ENCODE measurements around the gene DDX42.
"Not testable (repeated sequence)": the region's sequence is repeated elsewhere in the genome, so short reads cannot be mapped to it uniquely, and the experiment has no call there.

DDX42 gene

GRCh38 chr17:63775420-63775819 lies 1.4 kb downstream of the DDX42 start:
- no peak for DNase-seq (ENCODE audit: low spot score)

GRCh38 chr17:63780507-63780906 lies 6.5 kb downstream of the DDX42 start:
- DNase-seq (ENCODE audit: low spot score) = peak; percentile 46

- DNase-seq (ENCODE audit: low spot score) = no peak
Observed at GRCh38 chr17:63780928-63781327, 7.0 kb downstream of the DDX42 start.

- no peak for DNase-seq (ENCODE audit: low spot score)
Observed at GRCh38 chr17:63783522-63783921, 9.6 kb downstream of the DDX42 start.

GRCh38 chr17:63785556-63785955 lies 11.6 kb downstream of the DDX42 start:
- no peak for DNase-seq (ENCODE audit: low spot score)

GRCh38 chr17:63786117-63786516 lies 12.1 kb downstream of the DDX42 start:
- no peak for DNase-seq (ENCODE audit: low spot score)

GRCh38 chr17:63786971-63787711 lies 13.2 kb downstream of the DDX42 start:
- DNase-seq (ENCODE audit: low spot score) = no peak

GRCh38 chr17:63790057-63790456 lies 16.1 kb downstream of the DDX42 start:
- no peak for DNase-seq (ENCODE audit: low spot score)

GRCh38 chr17:63792055-63792729 lies 18.2 kb downstream of the DDX42 start:
- no peak for DNase-seq (ENCODE audit: low spot score)

GRCh38 chr17:63796375-63796774 lies 22.4 kb downstream of the DDX42 start:
- not testable (repeated sequence) for DNase-seq (ENCODE audit: low spot score)

- no peak for DNase-seq (ENCODE audit: low spot score)
Observed at GRCh38 chr17:63798572-63799106, 24.7 kb downstream of the DDX42 start.

- DNase-seq (ENCODE audit: low spot score) = no peak
Observed at GRCh38 chr17:63800783-63801182, 26.8 kb downstream of the DDX42 start.

- DNase-seq (ENCODE audit: low spot score) = no peak
Observed at GRCh38 chr17:63804328-63804727, 30.4 kb downstream of the DDX42 start.

- DNase-seq (ENCODE audit: low spot score) = no peak
Observed at GRCh38 chr17:63805591-63805990, 31.6 kb downstream of the DDX42 start.

- no peak for DNase-seq (ENCODE audit: low spot score)
Observed at GRCh38 chr17:63809970-63810369, 36.0 kb downstream of the DDX42 start.

GRCh38 chr17:63816123-63816522 lies 42.2 kb downstream of the DDX42 start:
- no peak for DNase-seq (ENCODE audit: low spot score)

- DNase-seq (ENCODE audit: low spot score) = no peak
Observed at GRCh38 chr17:63816669-63817068, 42.7 kb downstream of the DDX42 start.

GRCh38 chr17:63817736-63818385 lies 43.9 kb downstream of the DDX42 start:
- no peak for DNase-seq (ENCODE audit: low spot score)

- no peak for DNase-seq (ENCODE audit: low spot score)
Observed at GRCh38 chr17:63819131-63819530, 45.2 kb downstream of the DDX42 start.

GRCh38 chr17:63819585-63820537 lies 45.9 kb downstream of the DDX42 start:
- no peak for DNase-seq (ENCODE audit: low spot score)

GRCh38 chr17:63820963-63821561 lies 47.1 kb downstream of the DDX42 start:
- DNase-seq (ENCODE audit: low spot score) = no peak

Data from SW480 (cell line).